ENCODE measurements around the gene TIE1. TPM values are rescaled to one million over a fixed set of nuclear protein-coding genes. Genes with fewer than 3 reads are reported as not detected.

Gene TIE1
- total RNA-seq, 1 donor from 2014 or later: 643 TPM

DNA sequence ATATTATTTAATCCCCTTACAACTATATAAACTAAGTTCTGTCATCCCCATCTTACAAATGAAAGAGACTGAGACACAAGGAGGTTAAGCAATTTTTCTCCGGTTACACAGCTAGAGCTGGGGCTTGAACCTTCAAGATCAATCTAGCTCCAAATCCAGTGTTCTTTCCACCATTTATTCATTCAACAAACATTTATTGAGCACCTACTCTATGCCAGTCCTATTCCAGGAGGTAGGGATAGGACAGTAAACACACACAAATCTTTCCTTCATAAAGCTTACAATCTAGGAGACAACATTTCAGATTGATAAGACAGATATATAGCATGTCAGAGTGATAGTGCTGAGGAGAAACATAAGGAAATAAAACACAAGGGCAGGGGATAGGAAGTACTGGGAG, 33.9 kb upstream of the TIE1 start:
- no peak overlapping the region for H3K27ac Mint-ChIP-seq (ENCODE audit: unreplicated experiment)
- peaks cover 5% of the 10 kb centered on the region for H3K9me3 Mint-ChIP-seq (ENCODE audit: unreplicated experiment)
- H3K27me3 Mint-ChIP-seq (ENCODE audit: unreplicated experiment): peaks cover 4% of the 10 kb centered on the region
- DNase-seq (ENCODE audit: low spot score): no peak
- peaks cover 30% of the 10 kb centered on the region for H3K4me1 Mint-ChIP-seq (ENCODE audit: unreplicated experiment)
- H3K36me3 Mint-ChIP-seq (ENCODE audit: low read depth, unreplicated experiment): peaks cover 10% of the 10 kb centered on the region
- TF ChIP-seq CTCF (IDR thresholded peaks at IDR 0.05; ENCODE audit: unreplicated experiment): no peak
- H3K4me3 Mint-ChIP-seq (ENCODE audit: unreplicated experiment): no peak overlapping the region

- H3K9me3 Mint-ChIP-seq (ENCODE audit: unreplicated experiment): peaks cover 5% of the 10 kb centered on the region
- DNase-seq (ENCODE audit: low spot score): no peak
- H3K27me3 Mint-ChIP-seq (ENCODE audit: unreplicated experiment): peaks cover 4% of the 10 kb centered on the region
- no peak for TF ChIP-seq CTCF (IDR thresholded peaks at IDR 0.05; ENCODE audit: unreplicated experiment)
- H3K27ac Mint-ChIP-seq (ENCODE audit: unreplicated experiment): peak overlapping the region; percentile 1
- no peak overlapping the region for H3K4me3 Mint-ChIP-seq (ENCODE audit: unreplicated experiment)
- H3K4me1 Mint-ChIP-seq (ENCODE audit: unreplicated experiment): peaks cover 30% of the 10 kb centered on the region
- H3K36me3 Mint-ChIP-seq (ENCODE audit: low read depth, unreplicated experiment): peaks cover 10% of the 10 kb centered on the region
These were observed 33.4 kb upstream of the TIE1 start for GRCh38 chr1:43267291-43267805.

- no peak for TF ChIP-seq CTCF (IDR thresholded peaks at IDR 0.05; ENCODE audit: unreplicated experiment)
- peak overlapping the region; percentile 1 for H3K27ac Mint-ChIP-seq (ENCODE audit: unreplicated experiment)
- peaks cover 5% of the 10 kb centered on the region for H3K9me3 Mint-ChIP-seq (ENCODE audit: unreplicated experiment)
- DNase-seq (ENCODE audit: low spot score): no peak
- peaks cover 10% of the 10 kb centered on the region for H3K36me3 Mint-ChIP-seq (ENCODE audit: low read depth, unreplicated experiment)
- peaks cover 30% of the 10 kb centered on the region for H3K4me1 Mint-ChIP-seq (ENCODE audit: unreplicated experiment)
- H3K27me3 Mint-ChIP-seq (ENCODE audit: unreplicated experiment): peaks cover 4% of the 10 kb centered on the region
- H3K4me3 Mint-ChIP-seq (ENCODE audit: unreplicated experiment): no peak overlapping the region
These were observed 32.9 kb upstream of the TIE1 start for GRCh38 chr1:43267818-43268425.

DNA sequence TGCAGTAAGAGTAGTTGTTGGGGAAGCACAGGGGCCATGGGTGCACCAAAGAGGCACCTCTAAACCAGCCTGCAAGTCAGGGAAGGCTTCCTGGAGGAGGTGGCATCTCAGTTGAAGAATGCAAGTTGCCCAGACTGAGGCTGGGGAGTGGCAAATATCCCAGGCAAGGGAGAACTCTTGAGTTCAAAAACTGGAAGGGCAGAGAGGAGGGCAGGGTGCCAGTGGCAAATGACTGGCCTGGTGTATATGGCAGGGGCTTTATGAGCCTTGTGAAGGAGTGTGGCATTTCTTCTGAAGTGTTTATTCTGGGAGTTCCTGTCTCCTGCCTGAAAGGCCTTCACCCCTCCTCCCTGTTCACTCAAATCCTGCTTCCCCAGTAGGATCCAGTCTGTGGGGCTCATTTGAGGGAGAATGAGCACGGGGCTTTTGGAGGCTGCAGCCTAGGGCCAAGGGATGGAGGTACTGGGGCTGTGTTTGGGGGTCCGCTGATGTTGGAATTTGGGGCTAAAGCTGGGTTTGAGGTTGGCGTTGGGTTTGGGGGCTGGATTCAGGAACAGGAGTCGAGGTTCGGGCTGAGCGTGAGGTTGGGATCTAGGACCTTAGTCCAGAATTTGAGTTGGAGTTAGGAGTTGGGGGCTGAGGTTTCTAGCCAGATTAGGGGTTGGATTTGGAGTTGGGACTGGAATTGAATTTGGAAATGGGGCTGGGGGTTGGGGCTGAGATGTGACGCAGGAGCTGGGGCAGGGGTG, 31.0 kb upstream of the TIE1 start, which contains the start of gene TMEM125:
TSS of gene TMEM125 (plus strand) at position 357 of the 749 bp plus-strand sequence. CDS start 2,740 bp downstream, outside the sequence.
- peaks cover 5% of the 10 kb centered on the region for H3K9me3 Mint-ChIP-seq (ENCODE audit: unreplicated experiment)
- H3K27me3 Mint-ChIP-seq (ENCODE audit: unreplicated experiment): peaks cover 9% of the 10 kb centered on the region
- peak within 1 kb of the TSS; percentile 35 for H3K4me3 Mint-ChIP-seq (ENCODE audit: unreplicated experiment)
- no peak for TF ChIP-seq CTCF (IDR thresholded peaks at IDR 0.05; ENCODE audit: unreplicated experiment)
- H3K36me3 Mint-ChIP-seq (ENCODE audit: low read depth, unreplicated experiment): peaks cover 4% of the 10 kb centered on the region
- H3K27ac Mint-ChIP-seq (ENCODE audit: unreplicated experiment): no peak within 1 kb of the TSS
- peaks cover 36% of the 10 kb centered on the region for H3K4me1 Mint-ChIP-seq (ENCODE audit: unreplicated experiment)
- no peak for DNase-seq (ENCODE audit: low spot score)

All from endothelial cell (in vitro differentiated cells).